ENCODE measurements around the gene TRIM47.

GRCh38 chr17:75847614-75848522 is 30.5 kb downstream of the TRIM47 start:
- no peak for TF ChIP-seq CTCF (IDR thresholded peaks at IDR 0.05)
- TF ChIP-seq ZFX (IDR thresholded peaks at IDR 0.05; ENCODE audit: borderline replicate concordance), result no peak
